Stimulated activated CD8-positive, alpha-beta memory T cell treated with anti-CD3 and anti-CD28 coated beads, Interleukin-12 subunit alpha, Interleukin-12 subunit beta, amount 100 ng/mL, for 1 hour (primary cell): Measurements from ENCODE around the gene METTL9.
"Not testable (repeated sequence)": the region's sequence is repeated elsewhere in the genome, so short reads cannot be mapped to it uniquely, and the experiment has no call there.

Experiments used
- DNase-seq: peaks from one replicate; pipeline ENCODE4 v3.0.0-alpha.2; 2020; ENCODE audit warnings: low read depth

The METTL9 gene

GRCh38 chr16:21599122-21600030, at the start of gene METTL9:
Gene METTL9 (plus strand): TSS chr16:21599577. CDS start chr16:21599734, 157 bp downstream.
- peak; percentile 89 for DNase-seq

DNA sequence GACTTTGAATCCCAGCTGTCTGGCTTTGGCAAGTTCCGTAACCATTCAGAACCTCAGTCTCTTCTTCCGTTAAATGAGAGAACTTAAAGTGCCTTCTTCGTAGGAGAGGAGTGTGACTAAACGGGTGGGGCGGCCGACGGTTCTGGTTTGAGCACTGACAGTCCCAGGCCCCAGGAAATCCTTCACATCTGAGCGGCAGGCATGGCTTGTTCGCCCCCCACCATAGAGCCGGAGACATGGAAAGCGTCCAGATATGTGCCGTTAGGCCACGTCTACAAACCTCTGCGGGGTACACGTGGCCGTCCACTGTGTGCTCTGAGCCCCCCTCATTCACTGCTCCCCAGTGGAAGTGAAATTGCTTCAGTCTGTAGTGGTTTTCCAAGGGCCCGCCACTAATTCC, 49.4 kb upstream of the METTL9 start:
- DNase-seq, result not testable (repeated sequence)

GRCh38 chr16:21550435-21550834, 48.9 kb upstream of the METTL9 start:
- DNase-seq, result not testable (repeated sequence)

DNA sequence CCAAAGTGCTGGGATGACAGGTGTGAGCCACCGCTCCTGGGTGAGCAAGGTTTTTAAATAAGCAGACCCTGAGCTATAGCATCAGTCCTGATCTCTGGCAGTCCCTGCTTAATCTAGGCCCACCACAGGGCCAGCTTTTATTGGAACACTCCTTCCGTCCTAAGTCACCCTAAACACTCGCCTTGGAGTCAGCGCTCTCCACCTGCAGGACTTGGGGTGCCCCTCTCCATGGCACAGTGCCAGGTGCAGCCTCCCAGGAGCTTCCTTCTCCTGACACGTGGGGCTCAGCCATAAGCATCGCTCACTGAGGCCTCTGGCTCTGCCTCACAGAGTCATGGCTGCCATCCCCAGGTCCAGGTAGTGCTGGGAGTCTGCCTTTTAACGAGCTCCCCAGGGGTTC, 48.3 kb upstream of the METTL9 start:
- DNase-seq, result not testable (repeated sequence)

DNA sequence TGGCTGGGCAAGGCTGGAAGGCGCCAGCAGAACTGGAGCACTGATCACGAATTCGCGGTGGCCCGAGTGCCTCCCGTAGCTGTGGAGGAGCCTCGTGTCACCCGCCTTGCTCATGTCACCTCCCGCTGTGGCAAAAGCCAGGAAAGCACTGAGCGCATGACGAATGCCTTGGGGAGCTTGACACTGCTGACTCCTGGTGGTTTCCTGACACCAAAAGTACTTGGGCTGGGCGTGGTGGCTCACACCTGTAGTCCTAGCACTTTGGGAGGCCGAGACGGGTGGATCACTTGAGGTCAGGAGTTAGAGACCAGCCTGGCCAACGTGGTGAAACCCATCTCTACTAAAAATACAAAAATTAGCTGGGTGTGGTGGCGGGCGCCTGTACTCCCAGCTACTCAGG, 47.8 kb upstream of the METTL9 start:
- not testable (repeated sequence) for DNase-seq

DNA sequence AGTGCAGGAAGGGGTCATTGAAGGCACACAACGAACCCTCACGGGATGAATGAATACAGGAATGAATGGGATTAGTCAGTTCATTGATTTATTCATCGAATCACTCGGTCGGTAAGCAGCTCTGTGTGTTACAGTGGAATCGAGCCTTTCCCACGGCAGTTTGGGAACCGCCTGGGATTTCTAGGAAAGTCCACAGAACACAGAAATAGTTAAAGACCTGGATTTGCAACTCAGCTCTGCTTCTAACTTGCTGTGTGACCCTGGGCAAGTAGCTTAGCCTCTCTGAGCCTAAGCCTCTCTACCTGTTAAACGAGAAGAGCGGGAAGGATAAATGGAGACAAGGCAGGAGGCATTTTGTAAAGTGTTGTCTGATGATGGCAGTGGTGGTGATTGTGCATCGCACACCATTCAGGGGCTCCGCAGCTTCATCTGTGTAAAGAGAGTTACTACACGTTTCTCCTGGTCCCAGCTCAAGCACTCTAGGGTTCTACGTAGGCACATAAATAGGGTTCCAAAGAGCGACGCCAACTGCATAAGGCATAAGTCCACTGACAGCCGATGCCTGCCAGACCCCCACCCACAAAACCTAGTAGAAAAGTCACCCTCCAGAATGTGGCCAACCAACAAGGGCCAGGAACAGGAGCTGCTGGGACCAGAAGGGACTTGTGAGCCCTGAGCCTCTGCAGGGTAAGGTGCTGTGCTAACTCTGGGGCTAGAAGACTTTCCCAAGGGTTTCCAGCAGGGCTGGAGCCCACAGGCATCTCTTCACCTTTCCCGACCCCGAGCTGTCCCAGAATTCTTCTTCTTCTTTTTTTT, 45.7 kb upstream of the METTL9 start:
- not testable (repeated sequence) for DNase-seq

- peak; percentile 84 for DNase-seq
Measured at GRCh38 chr16:21554795-21555585, 44.4 kb upstream of the METTL9 start.

DNA sequence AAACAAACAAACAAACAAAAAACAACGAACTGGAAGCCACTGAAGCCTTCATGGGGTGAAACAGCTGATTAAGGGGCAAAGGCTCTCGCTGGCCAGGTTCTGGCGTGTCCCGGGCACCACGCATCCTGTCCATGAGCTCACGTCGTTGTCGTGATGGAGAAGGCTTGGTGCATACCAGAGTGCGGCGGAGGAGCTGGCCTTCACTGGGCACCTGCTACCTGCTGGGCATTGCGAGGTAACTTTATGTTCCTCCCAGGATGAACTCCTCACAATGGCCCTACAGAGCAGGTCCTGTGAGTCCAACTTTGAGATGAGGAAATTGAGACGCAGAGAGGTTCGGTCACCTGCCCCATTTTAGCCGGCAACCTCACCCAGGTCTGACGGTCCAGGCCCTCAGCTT, 43.8 kb upstream of the METTL9 start:
- not testable (repeated sequence) for DNase-seq

GRCh38 chr16:21556026-21556595, 43.3 kb upstream of the METTL9 start:
- not testable (repeated sequence) for DNase-seq

DNA sequence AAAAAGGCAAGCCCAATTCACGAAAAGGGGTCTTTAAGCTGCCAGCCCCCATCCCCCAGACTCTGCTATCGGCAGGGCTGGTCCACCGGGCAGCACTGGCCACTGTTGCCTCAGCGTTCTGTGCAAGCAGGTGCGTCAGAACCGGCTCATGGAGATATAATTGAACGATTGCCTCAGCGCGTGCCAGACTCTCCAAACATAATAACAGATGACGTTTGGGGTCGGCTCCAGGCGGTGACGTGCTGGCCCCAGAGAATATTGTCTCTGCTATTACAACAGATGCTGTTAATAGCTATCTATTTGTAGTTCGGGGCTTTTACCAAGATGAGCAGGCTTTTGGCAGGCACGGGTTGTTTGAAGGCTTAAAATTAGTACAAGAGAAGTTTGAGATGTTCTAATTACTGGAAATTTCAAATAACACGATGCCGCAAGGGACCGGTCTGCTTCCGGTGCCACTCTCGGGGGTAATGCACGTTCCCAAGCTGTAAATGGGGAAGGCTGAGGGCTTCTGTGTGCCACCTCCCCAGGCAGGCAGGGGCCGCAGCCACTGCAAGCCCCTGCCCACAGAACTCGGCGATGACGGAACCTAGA, 42.6 kb upstream of the METTL9 start:
- not testable (repeated sequence) for DNase-seq

GRCh38 chr16:21560462-21560861, 38.9 kb upstream of the METTL9 start:
- DNase-seq, result no peak

DNA sequence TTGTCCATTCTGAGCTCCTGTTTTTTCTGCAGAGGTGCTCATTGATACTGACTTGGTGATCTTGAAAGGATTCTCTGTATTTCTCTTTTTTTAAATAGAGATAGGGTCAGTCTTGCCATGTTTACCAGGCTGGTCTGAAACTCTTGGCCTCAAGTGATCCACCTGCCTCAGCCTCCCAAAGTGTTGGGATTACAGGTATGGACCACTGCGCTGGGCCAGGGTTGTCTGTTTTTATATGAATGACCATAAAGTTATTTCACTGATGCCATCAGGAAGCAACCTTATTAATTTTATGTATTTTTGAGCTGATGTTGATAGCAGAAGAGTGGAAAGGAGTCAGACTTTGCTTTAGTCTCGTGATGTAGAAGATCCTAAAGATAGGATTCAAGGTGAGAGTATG, 35.7 kb upstream of the METTL9 start:
- no peak for DNase-seq

- not testable (repeated sequence) for DNase-seq
Measured at GRCh38 chr16:21564367-21564766, 35.0 kb upstream of the METTL9 start.

DNA sequence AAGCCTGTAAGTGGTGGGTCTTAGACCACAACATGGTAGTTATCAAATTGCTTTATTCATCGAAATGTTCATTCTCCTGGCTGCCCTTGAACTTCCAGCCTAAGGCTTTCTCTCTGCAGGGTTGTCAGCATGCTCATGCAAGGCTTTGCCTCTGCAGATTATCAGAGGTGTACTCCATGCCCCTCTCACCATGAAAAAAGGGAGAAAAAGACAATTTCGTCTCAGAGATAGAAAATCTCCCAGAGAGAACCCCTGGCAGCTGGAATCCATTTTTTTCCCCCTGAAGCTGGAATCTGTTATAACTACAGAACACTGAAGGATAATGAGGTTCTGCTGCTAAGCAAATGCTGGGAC, 33.9 kb upstream of the METTL9 start:
- no peak for DNase-seq

- DNase-seq, result no peak
Measured at GRCh38 chr16:21565861-21566669, 33.3 kb upstream of the METTL9 start.

GRCh38 chr16:21566891-21567414, 32.4 kb upstream of the METTL9 start:
- no peak for DNase-seq

- DNase-seq, result not testable (repeated sequence)
Measured at GRCh38 chr16:21567496-21567895, 31.9 kb upstream of the METTL9 start.

GRCh38 chr16:21568502-21569189, 30.7 kb upstream of the METTL9 start:
- no peak for DNase-seq

- DNase-seq, result no peak
Measured at GRCh38 chr16:21570676-21571017, 28.7 kb upstream of the METTL9 start.

DNA sequence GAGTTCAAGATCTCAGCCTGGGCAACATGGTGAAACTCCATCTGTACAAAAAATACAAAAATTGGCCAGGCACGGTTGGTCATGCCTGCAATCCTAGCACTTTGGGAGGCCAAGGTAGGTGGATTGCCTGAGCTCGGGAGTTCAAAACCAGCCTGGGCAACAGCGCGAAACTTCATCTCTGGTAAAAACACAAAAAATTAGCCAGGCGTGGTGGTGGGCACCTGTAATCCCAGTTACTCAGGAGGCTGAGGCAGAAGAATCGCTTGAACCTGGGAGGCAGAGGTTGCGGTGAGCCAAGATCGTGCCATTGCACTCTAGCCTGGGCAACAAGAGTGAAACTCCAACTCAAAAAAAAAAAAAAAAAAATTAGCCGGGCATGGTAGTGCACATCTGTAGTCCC, 25.9 kb upstream of the METTL9 start:
- not testable (repeated sequence) for DNase-seq
